Heart right ventricle (tissue), 16 donors: ENCODE results near the gene RIMOC1. TPM values are rescaled to one million over a fixed set of nuclear protein-coding genes. Genes with fewer than 3 reads are reported as not detected.

ENCODE experiments used
- ATAC-seq, 8 donors: fragments of 200-7000 bp; cut with Tn5 transposase; one replicate each; pipeline ENCODE4 v1.9.1; 2020; ENCODE audit warnings: mild to moderate bottlenecking in 8 of 8, moderate library complexity in 8 of 8, moderate number of reproducible peaks in 1 of 8
- DNase-seq, 2 donors: peaks; one replicate each; pipeline ENCODE4 v3.0.0-alpha.2; 2020
- H3K27ac ChIP-seq, 10 donors: fragments of 200-600 bp; sonication (generic) in 2 of 10; one replicate each; pipeline versions ENCODE4 v1.5.0 to v1.8.0; 2020 to 2022; ENCODE audit warnings: mild to moderate bottlenecking in 3 of 10
- H3K27me3 ChIP-seq, 7 donors: fragments of 200-600 bp; one replicate each; pipeline ENCODE4 v1.8.0; 2021 to 2022; ENCODE audit warnings: mild to moderate bottlenecking in 2 of 7
- H3K36me3 ChIP-seq, 9 donors: fragments of 200-600 bp; sonication (generic) in 1 of 9; one replicate each; pipeline versions ENCODE4 v1.5.0 to v1.8.0; 2020 to 2022; ENCODE audit warnings: mild to moderate bottlenecking in 2 of 9
- H3K4me1 ChIP-seq, 9 donors: fragments of 200-600 bp; sonication (generic) in 1 of 9; one replicate each; pipeline versions ENCODE4 v1.5.0 to v1.8.0; 2020 to 2022; ENCODE audit warnings: mild to moderate bottlenecking in 4 of 9
- H3K4me3 ChIP-seq, 10 donors: fragments of 200-600 bp; sonication (generic) in 2 of 10; one replicate each; pipeline versions ENCODE4 v1.5.0 to v1.8.0; 2020 to 2022; ENCODE audit warnings: mild to moderate bottlenecking in 7 of 10, moderate library complexity in 2 of 10
- H3K9me3 ChIP-seq, 11 donors: fragments of 200-600 bp in 10 of 11; sonication (generic) in 2 of 11; one replicate each; pipeline versions ENCODE4 v1.5.0 to v1.8.0; 2013 to 2022; ENCODE audit warnings: mild to moderate bottlenecking in 2 of 11, control low read depth in 1 of 11, moderate library complexity in 1 of 11
- WGBS, 2 donors: extraction: QIAGEN DNeasy Blood & Tissue Kit; methylation state at CpG; one replicate each; pipeline ENCODE4 v1.1.7; 2013; ENCODE audit warnings: inconsistent platforms in 1 of 2; 5-methylcytosine and 5-hydroxymethylcytosine counted together
- intact Hi-C, 10 donors: fragments of 100-400 bp; cut with DNase I; formaldehyde crosslinking; loops; one replicate each; pipeline versions ENCODE4 v1.11.1 to v1.14.2; 2022
- polyA plus RNA-seq, 2 donors: library from polyadenylated mRNA; stranded (reverse); fragments of 200-250 nt; gene quantifications; one replicate each; pipeline ENCODE4 v1.2.3, GENCODE V29; 2013
- total RNA-seq, 10 donors: library from RNA; stranded (reverse); fragmentation: NEBNext Ultra II Directional in 3 of 10; extraction: Animal tissue kit (Norgen Biotek cat#: 25700) in 3 of 10; gene quantifications; one replicate each; pipeline versions ENCODE4 v1.2.1 to v1.2.4, GENCODE V29; 2021 to 2023
- TF ChIP-seq, protein P1 (sequence below), 9 donors: fragments of 200-600 bp; sonication (generic) in 2 of 9; IDR thresholded peaks; one replicate each; pipeline versions ENCODE4 v1.5.0 to v1.8.0; 2021 to 2022; ENCODE audit warnings: antibody characterized with exemption in 9 of 9, mild to moderate bottlenecking in 5 of 9, moderate library complexity in 1 of 9
- donor health status: Arrhythmogenic right ventricular cardiomyopathy.
- donor health status: ischemic (EF 13 %, LVEDD 7.1; RV severe dilation, severe dysfunction).
- donor health status: healthy with polysubstance abuse.
- donor health status: DM: no; HTN: yes; CAD: no.
- donor health status: DM: no; HTN: no; CAD: no.
- donor health status: ischemic (EF 25% LVEDD 6.9; RV normal size, moderate dysfunction).
- donor health status: ischemic (EF 25% LVEDD 5.7; RV mildly dilated, moderate dysfunction).
- donor health status: healthy.
- donor health status: DM: yes; HTN: yes; CAD: no.
- donor health status: Ischemic cardiomyopathy.
- donor health status: ischemic (EF 35%, LVEDD 5.7; RV mildly dilated, moderate dysfunction).
- donor health status: nonischemic (EF 11% LVEDD 7.7; RV severe dilation, severe dysfunction).
- donor health status: DM: yes; HTN: yes; CAD: no.
- donor health status: PGD.
- donor health status: ischemic (EF 29% LVEDD 5.4; RV normal size, mild dysfunction).
- donor health status: nonischemic (EF 23%, LVEDD 6.1; RV moderate dilation, normal function).

RIMOC1 gene
- total and polyA plus RNA-seq, 12 donors = 5.1 to 27.6 (median 17.0) TPM

DNA sequence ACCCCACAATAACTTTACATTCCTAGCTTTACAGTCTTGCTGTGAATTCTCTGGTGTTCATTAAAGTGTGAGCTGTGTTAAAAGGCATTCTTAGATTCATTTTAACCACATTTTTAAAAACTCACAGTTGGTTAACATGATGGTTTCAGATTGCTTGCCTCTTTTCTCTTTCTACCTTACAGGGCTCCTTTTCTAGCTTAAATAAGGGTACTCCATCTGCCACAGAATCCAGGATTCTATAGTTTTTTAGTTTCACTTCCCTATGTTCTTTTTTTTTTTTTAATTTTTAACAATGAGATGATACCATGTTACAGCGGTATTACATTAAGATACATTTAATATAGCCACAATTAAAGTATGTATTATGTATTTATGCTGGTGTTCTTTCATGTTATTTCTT, 17.0 kb downstream of the RIMOC1 start:
- no peaks in the 10 kb centered on the region for H3K9me3 ChIP-seq
- TF ChIP-seq, protein P1, sequence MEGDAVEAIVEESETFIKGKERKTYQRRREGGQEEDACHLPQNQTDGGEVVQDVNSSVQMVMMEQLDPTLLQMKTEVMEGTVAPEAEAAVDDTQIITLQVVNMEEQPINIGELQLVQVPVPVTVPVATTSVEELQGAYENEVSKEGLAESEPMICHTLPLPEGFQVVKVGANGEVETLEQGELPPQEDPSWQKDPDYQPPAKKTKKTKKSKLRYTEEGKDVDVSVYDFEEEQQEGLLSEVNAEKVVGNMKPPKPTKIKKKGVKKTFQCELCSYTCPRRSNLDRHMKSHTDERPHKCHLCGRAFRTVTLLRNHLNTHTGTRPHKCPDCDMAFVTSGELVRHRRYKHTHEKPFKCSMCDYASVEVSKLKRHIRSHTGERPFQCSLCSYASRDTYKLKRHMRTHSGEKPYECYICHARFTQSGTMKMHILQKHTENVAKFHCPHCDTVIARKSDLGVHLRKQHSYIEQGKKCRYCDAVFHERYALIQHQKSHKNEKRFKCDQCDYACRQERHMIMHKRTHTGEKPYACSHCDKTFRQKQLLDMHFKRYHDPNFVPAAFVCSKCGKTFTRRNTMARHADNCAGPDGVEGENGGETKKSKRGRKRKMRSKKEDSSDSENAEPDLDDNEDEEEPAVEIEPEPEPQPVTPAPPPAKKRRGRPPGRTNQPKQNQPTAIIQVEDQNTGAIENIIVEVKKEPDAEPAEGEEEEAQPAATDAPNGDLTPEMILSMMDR (IDR thresholded peaks at IDR 0.05) = no peak
- no peaks in the 10 kb centered on the region for H3K27me3 ChIP-seq
- H3K4me1 ChIP-seq = peaks cover 0 to 31% (median 10%) of the 10 kb centered on the region in 9 donors
- ATAC-seq = no peak
- WGBS, 2 donors = 94 to 99% methylated on average over 1 of the region's 1 CpG
- no peak overlapping the region for H3K4me3 ChIP-seq
- intact Hi-C loops = loop anchor here in 2 of 10 donors (5.0 to 10.0 kb wide), 3 partner anchors 64 to 734 kb away; no protein-coding TSS in a partner anchor
- DNase-seq = no peak
- peaks cover 0 to 68% (median 32%) of the 10 kb centered on the region in 9 donors for H3K36me3 ChIP-seq
- H3K27ac ChIP-seq = no peak overlapping the region

DNA sequence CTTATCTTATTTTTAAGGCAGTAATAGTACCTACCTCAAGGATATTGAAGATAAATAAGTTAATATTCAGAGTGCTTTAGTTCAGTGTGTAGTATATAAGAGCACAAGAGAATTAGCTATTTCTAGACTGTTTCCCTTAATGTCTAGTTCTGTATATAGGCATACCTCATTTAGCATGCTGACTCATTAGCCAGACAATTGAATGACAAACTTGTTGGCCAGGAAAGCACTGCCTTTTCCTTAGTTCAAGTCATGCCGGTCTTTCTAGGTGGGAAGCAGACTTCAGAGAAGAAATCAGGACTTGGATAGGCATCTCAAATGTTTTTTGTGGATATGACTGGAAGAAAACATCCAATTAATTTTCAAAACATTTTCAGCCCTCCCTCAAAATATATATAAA, 17.7 kb downstream of the RIMOC1 start:
- intact Hi-C loops = loop anchor here in 2 of 10 donors (5.0 to 10.0 kb wide), 3 partner anchors 65 to 733 kb away; no protein-coding TSS in a partner anchor
- 47 to 53% methylated on average over 1 of the region's 1 CpG for WGBS, 2 donors
- Histone ChIP-seq H3K36me3 (peaks cover 0 to 61% (median 30%) of the 10 kb centered on the region in 9 donors), H3K9me3 (no peaks in the 10 kb centered on the region), H3K27ac (peak overlapping the region in 1 of 10 donors; percentile 7), H3K4me3 (no peak overlapping the region), H3K27me3 (no peaks in the 10 kb centered on the region), H3K4me1 (peaks cover 0 to 35% (median 14%) of the 10 kb centered on the region in 9 donors)
- DNase-seq (no peak), ATAC-seq (no peak)
- TF ChIP-seq, protein P1 (IDR thresholded peaks at IDR 0.05) = no peak

DNA sequence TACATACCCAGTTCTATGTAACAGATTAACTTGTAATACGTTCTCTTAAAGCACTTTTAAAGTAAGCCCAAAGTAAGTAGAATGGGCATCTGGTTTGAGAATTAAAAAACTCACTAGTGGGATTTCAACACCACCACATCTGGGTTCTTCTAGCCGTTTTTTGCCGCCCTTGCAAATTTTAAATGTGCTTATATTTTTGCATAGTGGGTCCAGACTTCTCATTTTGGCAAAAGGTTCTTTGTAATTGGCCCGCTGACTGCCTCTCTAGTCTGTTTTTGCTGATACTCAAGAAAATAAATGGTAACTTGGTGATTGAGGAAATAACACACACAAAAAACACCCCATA, 20.4 kb downstream of the RIMOC1 start:
- no peaks in the 10 kb centered on the region for H3K9me3 ChIP-seq

DNA sequence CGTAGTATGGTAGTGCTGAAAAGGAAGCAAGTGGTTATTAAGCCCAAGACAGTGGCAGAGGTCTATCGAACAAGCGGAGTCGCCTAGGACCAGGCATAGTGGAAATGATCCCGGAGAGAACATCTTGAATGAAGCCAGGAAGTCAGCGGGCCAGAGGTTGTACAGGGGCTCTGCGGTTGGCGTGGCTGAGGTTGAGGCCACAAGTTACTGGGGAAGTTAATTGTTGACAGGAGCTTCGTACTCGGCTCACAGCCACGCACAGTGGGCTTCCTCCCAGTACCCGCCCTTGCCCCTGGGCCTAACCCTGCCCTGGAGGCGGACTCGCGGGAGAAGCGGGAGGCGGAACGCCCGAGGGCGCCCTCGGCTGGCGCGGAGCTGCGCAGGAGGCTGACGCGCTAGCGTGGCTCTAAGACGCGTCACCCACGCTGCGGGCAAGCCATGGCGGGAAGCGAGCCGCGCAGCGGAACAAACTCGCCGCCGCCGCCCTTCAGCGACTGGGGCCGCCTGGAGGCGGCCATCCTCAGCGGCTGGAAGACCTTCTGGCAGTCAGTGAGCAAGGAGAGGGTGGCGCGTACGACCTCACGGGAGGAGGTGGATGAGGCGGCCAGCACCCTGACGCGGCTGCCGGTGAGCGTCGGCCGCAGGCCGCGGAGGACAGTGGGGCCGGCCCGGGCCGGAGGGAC, 20.9 kb downstream of the RIMOC1 start, which contains the start of gene FBXO4:
Gene FBXO4, plus strand, starts transcription at position 410 of the 683 bp plus-strand sequence. Its CDS starts 29 bp downstream, at position 439.
- intact Hi-C loops = loop anchor here in 7 of 10 donors (1.0 to 10.0 kb wide), 8 partner anchors 20 to 967 kb away; partner anchors contain the start of genes RIMOC1 (in 3 of the 7) and OXCT1 (in 1 of the 7)
- DNase-seq (peak; percentile 85 to 91), ATAC-seq (peak; percentile 98 to 100 (median 99))
- peak within 1 kb of the TSS; percentile 76 to 99 (median 95) for H3K27ac ChIP-seq
- WGBS, 2 donors = 1% methylated on average over 60 of the region's 60 CpGs
- TF ChIP-seq, protein P1 (IDR thresholded peaks at IDR 0.05) = peak; percentile 19 to 85 (median 58)
- peaks cover 0 to 39% (median 1%) of the 10 kb centered on the region in 9 donors for H3K36me3 ChIP-seq
- no peaks in the 10 kb centered on the region for H3K27me3 ChIP-seq
- peaks cover 0 to 35% (median 14%) of the 10 kb centered on the region in 9 donors for H3K4me1 ChIP-seq
- peak within 1 kb of the TSS; percentile 45 to 90 (median 82) for H3K4me3 ChIP-seq
- no peaks in the 10 kb centered on the region for H3K9me3 ChIP-seq

More for the DNA sequence above, 20.4 kb downstream of the RIMOC1 start:
- Histone ChIP-seq H3K4me1 (peaks cover 0 to 35% (median 14%) of the 10 kb centered on the region in 9 donors), H3K4me3 (peak overlapping the region; percentile 45 to 90 (median 82)), H3K27ac (peak overlapping the region; percentile 76 to 99 (median 95)), H3K27me3 (no peaks in the 10 kb centered on the region), H3K36me3 (peaks cover 0 to 39% (median 6%) of the 10 kb centered on the region in 9 donors)
- 76 to 83% methylated on average over 4 of the region's 4 CpGs for WGBS, 2 donors
- ATAC-seq = no peak
- TF ChIP-seq, protein P1 (IDR thresholded peaks at IDR 0.05) = no peak
- peak in 1 of 2 donors; percentile 5 for DNase-seq
- intact Hi-C loops = loop anchor here in 4 of 10 donors (2.0 to 10.0 kb wide), 5 partner anchors 20 to 730 kb away; partner anchors contain the start of genes RIMOC1 (in 2 of the 4) and OXCT1 (in 1 of the 4)
